Fibroblast of lung (primary cell): Measurements from ENCODE around the gene SYT13. TPM values are rescaled to one million over a fixed set of nuclear protein-coding genes. Genes with fewer than 3 reads are reported as not detected.

Experiments
- DNase-seq, 2 donors: peaks; one replicate each; pipeline versions ENCODE4 v3.0.0 to v3.0.0-alpha.2; 2010; ENCODE audit warnings: low read depth in 2 of 2
- H2AFZ ChIP-seq: 2 replicates; pipeline ENCODE4 v1.5.1; 2012; ENCODE audit warnings: low read length, control low read depth, inconsistent platforms
- H3K27ac ChIP-seq: 2 replicates; pipeline ENCODE4 v1.5.1; 2011; ENCODE audit warnings: low read length, control low read depth; ENCODE audit not compliant: insufficient read depth
- H3K27me3 ChIP-seq: 2 replicates; pipeline ENCODE4 v1.5.1; 2011; ENCODE audit warnings: mild to moderate bottlenecking, low read length; ENCODE audit not compliant: control insufficient read depth, insufficient read depth
- H3K36me3 ChIP-seq: 2 replicates; pipeline ENCODE4 v1.5.1; 2011; ENCODE audit warnings: low read length; ENCODE audit not compliant: control insufficient read depth, insufficient read depth
- H3K4me1 ChIP-seq: 2 replicates; pipeline ENCODE4 v1.5.1; 2011; ENCODE audit warnings: low read length; ENCODE audit not compliant: control insufficient read depth, insufficient read depth; ENCODE audit errors: extremely low read depth
- H3K4me2 ChIP-seq: 2 replicates; pipeline ENCODE4 v1.5.1; 2011; ENCODE audit warnings: low read length, control low read depth; ENCODE audit not compliant: insufficient read depth; ENCODE audit errors: extremely low read depth
- H3K4me3 ChIP-seq, 4 experiments: fragments of 200-600 bp in 1 of 4; sonication (generic) in 1 of 4; replicated peaks in 1 of 4; 2 replicates each; pipeline ENCODE4 v1.5.1; 2011 to 2016; ENCODE audit warnings: low read length in 4 of 4, low read depth in 3 of 4, mild to moderate bottlenecking in 3 of 4, control low read depth in 2 of 4, inconsistent platforms in 1 of 4, mixed read lengths in 1 of 4; ENCODE audit not compliant: insufficient read depth in 1 of 4; ENCODE audit errors: control extremely low read depth in 1 of 4
- H3K79me2 ChIP-seq: 2 replicates; pipeline ENCODE4 v1.5.1; 2012; ENCODE audit warnings: mild to moderate bottlenecking, low read length, inconsistent platforms; ENCODE audit not compliant: control insufficient read depth, insufficient read depth
- H3K9ac ChIP-seq: 2 replicates; pipeline ENCODE4 v1.5.1; 2011; ENCODE audit warnings: mild to moderate bottlenecking, low read length, control low read depth; ENCODE audit not compliant: insufficient read depth
- H3K9me3 ChIP-seq: 2 replicates; pipeline ENCODE4 v1.5.1; 2012; ENCODE audit warnings: low read depth, low read length; ENCODE audit not compliant: control insufficient read depth, insufficient read depth
- H4K20me1 ChIP-seq: 2 replicates; pipeline ENCODE4 v1.5.1; 2011; ENCODE audit warnings: low read length; ENCODE audit not compliant: control insufficient read depth, insufficient read depth; ENCODE audit errors: extremely low read depth
- CTCF ChIP-seq, 2 donors: IDR thresholded peaks in 1 of 2; conservative IDR thresholded peaks in 1 of 2; 1 replicate in 1 of 2; 2 replicates in 1 of 2; pipeline ENCODE4 v1.5.1; 2011 to 2012; ENCODE audit warnings: low read length in 2 of 2, control low read depth in 1 of 2, inconsistent platforms in 1 of 2, low read depth in 1 of 2, mild to moderate bottlenecking in 1 of 2
- EZH2 ChIP-seq: IDR thresholded peaks from 2 replicates; pipeline ENCODE4 v1.5.1; 2012; ENCODE audit warnings: low read length, control low read depth, mild to moderate bottlenecking; ENCODE audit errors: missing control alignments
- polyA plus RNA-seq, 2 donors: library from polyadenylated mRNA; depleted of rRNA in 1 of 2; stranded (reverse) in 1 of 2; unstranded in 1 of 2; fragments of >200 nt; gene quantifications; 2 replicates each; pipeline ENCODE4 v1.2.1, GENCODE V29; 2011 to 2012; ENCODE audit warnings: missing spikeins in 1 of 2
- total RNA-seq: library from RNA; depleted of rRNA; stranded (reverse); fragments of >200 nt; gene quantifications from 2 replicates; pipeline ENCODE4 v1.2.1, GENCODE V29; 2014

SYT13 gene
- total and polyA plus RNA-seq, 2 donors (not counting 1 experiment from before 2014, with no cell fraction given) = not detected

- Histone ChIP-seq H3K79me2 (no peaks in the 10 kb centered on the region), H3K27ac (no peak overlapping the region), H3K4me3 (no peak overlapping the region), H3K4me2 (no peak overlapping the region), H3K36me3 (no peaks in the 10 kb centered on the region), H4K20me1 (no peaks in the 10 kb centered on the region), H3K9me3 (no peaks in the 10 kb centered on the region), H3K27me3 (no peaks in the 10 kb centered on the region), H2AFZ (no peak overlapping the region), H3K4me1 (no peaks in the 10 kb centered on the region), H3K9ac (no peak overlapping the region)
- TF ChIP-seq CTCF (conservative IDR thresholded peaks at IDR 0.05 in 1 of 2, IDR thresholded peaks at IDR 0.05 in 1 of 2; ENCODE audit: low read depth in 1 of 2, low read length in 2 of 2) = peak in 1 of 2 donors; percentile 23
- no peak for TF ChIP-seq EZH2
- DNase-seq = no peak
Measured at GRCh38 chr11:45204761-45205160, 81.4 kb downstream of the SYT13 start.

GRCh38 chr11:45193695-45194094, 92.4 kb downstream of the SYT13 start:
- Histone ChIP-seq H4K20me1 (no peaks in the 10 kb centered on the region), H3K27ac (no peak overlapping the region), H3K4me2 (no peak overlapping the region), H3K4me3 (no peak overlapping the region), H3K4me1 (no peaks in the 10 kb centered on the region), H3K36me3 (no peaks in the 10 kb centered on the region), H3K79me2 (no peaks in the 10 kb centered on the region), H3K9ac (no peak overlapping the region), H3K9me3 (no peaks in the 10 kb centered on the region), H3K27me3 (no peaks in the 10 kb centered on the region), H2AFZ (no peak overlapping the region)
- no peak for DNase-seq
- TF ChIP-seq EZH2 (no peak), CTCF (conservative IDR thresholded peaks at IDR 0.05 in 1 of 2, IDR thresholded peaks at IDR 0.05 in 1 of 2; ENCODE audit: low read depth in 1 of 2, low read length in 2 of 2) (no peak)

Other genes with a start within 250 kb of the SYT13 start
- gene PRDM11, start 139.7 kb downstream of the SYT13 start, total RNA-seq = 3.9 and 4.0 TPM in 2 replicates
- 1.2 and 3.1 TPM in 2 replicates for gene PRDM11, start 139.7 kb downstream of the SYT13 start, polyA plus RNA-seq